NCI-H82 (cell line): ENCODE measurements around the gene GJE1.
A peak's percentile ranks its signal among the peaks of the same experiment; 100 is the strongest.
"Not testable (repeated sequence)": the region's sequence is repeated elsewhere in the genome, so short reads cannot be mapped to it uniquely, and the experiment has no call there.

ENCODE experiments used
- DNase-seq: peaks from one replicate; lab custom pipeline; 2025; lab: John Stamatoyannopoulos, UW

The GJE1 gene, protein sequence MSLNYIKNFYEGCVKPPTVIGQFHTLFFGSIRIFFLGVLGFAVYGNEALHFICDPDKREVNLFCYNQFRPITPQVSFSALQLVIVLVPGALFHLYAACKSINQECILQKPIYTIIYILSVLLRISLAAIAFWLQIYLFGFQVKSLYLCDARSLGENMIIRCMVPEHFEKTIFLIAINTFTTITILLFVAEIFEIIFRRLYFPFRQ

DNA sequence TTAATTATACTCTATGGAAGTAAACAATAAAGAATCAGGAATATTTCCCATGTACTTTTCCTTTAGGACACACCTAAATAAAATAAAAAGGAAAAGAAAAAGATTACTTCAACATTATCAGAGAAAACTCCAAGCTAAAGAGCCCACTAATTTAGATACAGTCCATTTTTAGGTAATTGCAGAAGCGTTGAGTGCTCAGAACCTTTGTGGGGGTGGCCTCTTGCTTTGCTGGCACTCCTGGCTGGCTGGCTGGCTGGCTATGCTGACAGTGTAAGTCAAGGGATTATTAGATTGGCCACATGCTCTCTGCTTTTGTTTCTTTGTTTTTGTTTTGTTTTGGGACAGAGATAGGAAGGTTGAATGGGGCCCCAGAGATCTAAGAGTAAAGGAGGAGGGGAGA is at the start of gene GJE1:
Gene GJE1 (plus strand): TSS at position 301 of the 400 bp plus-strand sequence. CDS start 234 bp downstream, outside the sequence.
- peak; percentile 9 for DNase-seq

DNA sequence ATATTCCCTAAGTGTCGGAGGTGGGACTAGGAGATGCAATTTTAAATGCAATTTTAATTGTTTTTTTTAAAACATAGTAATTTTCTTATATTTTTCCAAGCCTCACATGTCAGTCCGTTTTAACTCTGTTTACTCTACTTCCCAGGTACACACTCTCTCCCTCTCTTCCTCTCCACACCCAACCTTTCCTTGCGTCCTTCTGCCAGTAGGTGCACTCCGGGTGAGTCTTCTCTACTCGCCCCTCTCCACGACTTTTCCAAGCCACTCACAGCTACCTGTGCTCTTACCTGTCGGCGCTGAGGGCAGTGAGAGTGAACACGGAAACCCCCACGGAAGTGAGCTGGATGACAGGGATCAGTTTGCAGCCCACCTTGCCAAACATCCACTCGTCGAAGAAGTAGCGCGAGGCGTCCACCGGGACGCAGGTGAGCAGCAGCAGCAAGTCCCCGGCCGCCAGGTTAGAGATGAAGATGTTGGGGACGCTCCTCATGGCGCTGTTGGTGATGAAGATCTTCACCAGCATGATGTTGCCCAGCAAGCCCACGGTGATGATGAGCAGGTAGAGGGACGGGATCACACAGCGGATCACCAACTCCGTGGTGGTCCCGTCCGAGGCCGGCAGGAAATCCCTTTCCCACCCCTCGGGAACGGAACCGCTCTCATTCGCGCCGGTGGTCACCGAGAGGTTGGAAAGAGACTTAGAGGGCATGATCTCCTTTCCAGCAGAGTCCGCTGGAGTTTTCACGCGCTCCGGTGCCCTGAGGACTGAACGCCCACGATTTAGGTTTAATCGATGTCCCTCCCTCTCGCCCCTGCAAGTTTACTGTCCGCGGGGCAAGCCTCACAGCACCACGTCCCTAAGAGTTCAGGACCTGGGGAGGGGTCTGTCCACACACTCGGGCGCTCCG is 44.5 kb upstream of the GJE1 start:
- no peak for DNase-seq

DNA sequence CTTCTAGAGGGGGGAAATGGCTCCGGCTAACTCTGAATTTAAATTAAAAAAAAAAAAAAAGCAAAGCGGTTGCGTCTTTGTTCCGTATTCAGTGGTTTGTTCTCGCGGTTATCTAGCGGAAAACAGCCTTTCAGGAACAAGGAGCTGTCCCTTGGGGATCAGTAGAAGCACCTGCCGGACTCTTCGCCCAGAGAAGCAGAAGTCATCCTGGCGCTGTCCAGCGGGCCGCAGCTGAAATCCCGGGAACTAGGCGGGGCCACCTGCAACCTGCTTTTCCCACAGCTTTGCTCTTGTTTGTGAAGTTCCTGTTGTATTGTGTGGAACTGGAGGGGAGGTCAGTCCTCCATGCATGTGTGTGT is 43.9 kb upstream of the GJE1 start:
- no peak for DNase-seq

DNA sequence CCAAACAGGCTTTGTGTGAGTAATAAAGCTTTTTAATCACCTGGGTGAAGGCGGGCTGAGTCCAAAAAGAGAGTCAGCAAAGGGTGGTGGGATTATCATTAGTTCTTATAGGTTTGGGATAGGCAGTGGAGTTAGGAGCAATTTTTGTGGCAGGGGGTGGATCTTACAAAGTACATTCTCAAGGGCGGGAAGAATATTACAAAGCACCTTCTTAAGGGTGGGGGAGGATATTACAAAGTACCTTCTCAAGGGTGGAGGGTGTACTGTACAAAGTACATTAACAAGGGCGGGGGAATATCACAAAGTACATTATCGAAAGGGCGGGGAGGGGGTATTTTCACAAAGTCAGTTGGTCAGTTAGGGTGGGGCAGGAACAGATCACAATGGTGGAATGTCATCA is 27.9 kb upstream of the GJE1 start:
- not testable (repeated sequence) for DNase-seq

DNA sequence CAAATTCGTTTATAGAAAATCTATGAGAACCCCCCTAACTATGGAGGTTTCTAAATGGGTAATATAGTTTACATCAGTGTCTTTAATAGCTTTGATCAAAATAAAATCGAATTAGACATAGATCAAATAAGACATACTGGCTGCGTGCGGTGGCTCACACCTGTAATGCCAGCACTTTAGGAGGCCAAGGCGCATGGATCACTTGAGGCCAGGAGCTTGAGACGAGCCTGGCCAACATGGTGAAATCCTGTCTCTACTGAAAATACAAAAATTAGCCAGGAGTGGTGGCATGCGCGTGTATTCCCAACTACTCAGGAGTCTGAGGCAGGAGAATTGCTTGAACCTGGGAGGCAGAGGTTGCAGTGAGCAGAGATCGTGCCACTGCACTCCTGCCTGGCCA is 21.9 kb upstream of the GJE1 start:
- not testable (repeated sequence) for DNase-seq

DNA sequence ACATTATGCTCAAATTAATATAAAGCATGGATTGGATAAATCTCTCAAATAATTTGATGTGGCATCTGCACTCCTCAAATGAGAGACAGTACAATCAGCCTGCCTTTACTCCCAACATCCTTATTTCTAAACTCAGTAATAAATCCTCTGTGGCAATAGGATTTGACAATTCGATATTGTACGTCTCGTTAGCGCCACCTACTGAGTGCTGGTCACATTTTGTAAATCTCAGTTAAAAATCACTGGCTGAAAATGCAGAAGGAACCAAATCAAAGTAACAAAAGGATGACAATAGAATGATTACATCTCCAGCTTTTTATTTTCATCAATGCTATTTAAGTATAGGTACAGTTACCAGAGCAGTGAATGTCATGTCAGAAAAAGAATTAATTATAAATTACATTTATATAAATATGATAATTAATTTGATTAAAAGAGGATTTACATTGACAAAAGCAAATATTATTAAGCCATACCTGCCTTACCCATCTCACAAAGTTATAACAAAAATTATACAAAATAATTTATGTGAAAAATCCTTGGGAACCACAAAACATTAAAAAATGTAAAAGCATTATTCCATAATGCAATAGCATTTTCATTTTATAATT is 20.2 kb upstream of the GJE1 start:
- peak; percentile 90 for DNase-seq

DNA sequence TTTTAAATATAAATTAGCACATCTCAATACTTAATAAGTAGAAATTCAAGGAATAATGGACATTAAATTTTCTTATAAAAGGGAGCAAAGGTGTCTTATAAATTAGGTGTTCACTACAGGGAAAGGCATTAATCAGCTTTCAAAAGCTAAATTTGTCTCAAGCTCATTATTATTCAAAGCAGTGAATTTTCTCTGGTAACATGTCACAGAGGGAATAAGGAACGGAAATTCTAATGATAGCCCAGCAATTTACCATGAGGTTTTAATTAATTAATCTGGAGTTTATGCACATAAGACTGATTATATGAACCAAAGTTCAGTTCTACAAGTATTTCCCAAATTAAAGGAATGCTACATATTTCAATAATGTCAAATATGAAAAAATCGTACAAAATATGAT is 15.4 kb upstream of the GJE1 start:
- DNase-seq = no peak

DNA sequence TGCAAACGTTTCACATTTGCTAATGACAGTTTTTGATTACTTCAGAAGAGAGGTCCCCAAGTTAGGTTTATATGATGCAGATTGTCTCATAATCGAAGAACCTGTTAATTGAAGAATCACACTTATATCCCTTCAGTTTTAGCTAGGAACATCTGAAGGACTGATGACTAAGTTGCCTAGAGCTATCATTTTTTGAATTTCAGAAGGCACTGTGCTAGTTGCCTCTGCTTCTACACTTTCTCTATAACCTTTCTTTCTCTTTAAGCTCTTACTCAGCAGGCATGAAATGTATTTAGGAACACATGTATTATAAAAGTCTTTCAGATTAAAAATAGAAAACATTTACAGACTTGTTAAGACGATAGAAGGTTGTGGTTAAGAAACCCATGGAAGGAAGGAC is 14.4 kb upstream of the GJE1 start:
- no peak for DNase-seq

DNA sequence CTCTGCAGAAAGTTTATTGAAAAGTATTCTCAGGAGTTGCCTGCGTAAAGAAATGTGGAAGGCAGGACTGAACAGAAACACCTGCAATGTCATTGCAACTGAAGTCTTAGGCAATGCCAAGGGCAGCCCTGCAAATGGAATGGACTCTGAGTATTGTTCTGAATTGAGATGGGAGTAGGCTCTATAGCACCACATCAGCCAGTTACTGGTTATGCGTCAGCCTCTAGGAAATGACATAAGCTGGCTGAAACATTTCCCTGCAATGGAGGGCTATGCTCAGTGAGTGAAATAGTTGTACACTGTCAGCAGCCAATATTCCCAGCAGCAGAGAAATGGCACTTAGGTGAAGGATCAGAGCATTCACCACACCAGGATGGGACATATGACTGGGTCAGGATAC is 13.8 kb upstream of the GJE1 start:
- no peak for DNase-seq

DNA sequence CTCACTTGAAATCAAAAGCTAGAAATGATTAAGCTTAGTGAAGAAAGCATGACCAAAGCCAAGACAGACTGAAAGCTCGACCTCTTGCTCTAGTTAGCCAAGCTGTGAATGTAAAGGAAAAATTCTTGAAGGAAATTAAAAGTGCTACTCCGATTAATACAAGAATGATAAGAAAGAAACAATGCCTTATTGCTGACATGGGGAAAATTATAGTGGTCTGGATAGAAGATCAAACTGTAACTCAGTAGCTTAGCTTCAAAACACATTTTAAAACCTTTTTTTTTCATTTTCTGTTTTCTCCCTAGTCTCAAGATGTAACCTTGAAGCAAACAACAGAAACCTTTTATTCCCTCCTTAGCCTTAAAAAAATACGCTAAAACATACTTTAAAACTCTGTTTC is 11.4 kb upstream of the GJE1 start:
- DNase-seq = no peak

DNA sequence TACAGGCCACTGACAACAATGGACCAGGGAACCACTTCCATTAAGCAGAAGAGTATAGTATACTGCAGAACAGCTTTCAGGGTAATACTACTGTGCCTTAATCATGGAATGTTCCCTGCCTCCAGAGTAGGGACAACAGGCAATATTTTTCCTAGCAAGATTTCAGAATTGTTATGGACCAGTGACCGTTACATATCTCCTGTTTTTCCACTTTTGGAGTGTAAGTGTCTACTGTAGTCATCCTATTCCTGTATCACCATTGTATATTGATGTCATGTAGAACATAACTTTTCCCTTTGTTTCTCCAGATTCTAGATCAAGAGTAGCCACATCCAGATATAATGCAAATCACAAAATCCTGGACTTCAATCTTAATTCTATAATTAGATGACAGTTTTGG is 1.9 kb upstream of the GJE1 start:
- no peak for DNase-seq

DNA sequence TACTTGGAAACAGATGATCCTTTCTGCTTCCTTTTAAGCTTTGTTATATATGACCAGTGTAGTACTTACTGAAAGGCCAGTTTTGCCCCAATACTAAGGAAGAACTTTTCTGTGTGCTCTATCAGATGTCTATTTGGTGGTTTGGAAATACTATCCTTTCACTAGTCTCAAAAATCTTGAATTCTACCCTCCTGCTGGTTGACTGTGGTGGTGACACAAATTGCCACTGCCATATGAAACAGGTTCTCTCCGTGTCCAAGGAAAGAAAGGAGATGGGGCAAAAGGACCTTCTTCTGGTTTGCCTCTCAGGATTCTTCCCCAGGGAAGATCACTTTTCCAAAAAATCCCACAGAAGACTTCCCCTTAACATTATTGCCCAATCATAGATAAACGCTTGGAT is 6.2 kb downstream of the GJE1 start:
- DNase-seq = no peak

DNA sequence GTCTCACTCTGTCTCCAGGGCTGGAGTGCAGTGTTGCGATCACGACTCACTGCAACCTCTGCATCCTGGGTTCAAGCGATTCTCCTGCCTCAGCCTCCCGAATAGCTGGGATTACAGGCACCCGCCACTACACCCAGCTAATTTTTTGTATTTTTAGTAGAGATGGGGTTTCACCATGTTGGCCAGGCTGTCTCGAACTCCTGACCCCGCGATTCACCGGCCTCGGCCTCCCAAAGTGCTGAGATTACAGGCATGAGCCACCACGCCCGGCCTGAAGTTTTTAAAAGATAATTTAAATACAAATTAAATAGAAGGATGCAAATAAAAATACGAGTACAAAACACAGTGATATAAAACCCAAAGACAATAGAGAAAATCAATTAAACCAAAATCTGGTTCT is 8.8 kb downstream of the GJE1 start:
- not testable (repeated sequence) for DNase-seq

DNA sequence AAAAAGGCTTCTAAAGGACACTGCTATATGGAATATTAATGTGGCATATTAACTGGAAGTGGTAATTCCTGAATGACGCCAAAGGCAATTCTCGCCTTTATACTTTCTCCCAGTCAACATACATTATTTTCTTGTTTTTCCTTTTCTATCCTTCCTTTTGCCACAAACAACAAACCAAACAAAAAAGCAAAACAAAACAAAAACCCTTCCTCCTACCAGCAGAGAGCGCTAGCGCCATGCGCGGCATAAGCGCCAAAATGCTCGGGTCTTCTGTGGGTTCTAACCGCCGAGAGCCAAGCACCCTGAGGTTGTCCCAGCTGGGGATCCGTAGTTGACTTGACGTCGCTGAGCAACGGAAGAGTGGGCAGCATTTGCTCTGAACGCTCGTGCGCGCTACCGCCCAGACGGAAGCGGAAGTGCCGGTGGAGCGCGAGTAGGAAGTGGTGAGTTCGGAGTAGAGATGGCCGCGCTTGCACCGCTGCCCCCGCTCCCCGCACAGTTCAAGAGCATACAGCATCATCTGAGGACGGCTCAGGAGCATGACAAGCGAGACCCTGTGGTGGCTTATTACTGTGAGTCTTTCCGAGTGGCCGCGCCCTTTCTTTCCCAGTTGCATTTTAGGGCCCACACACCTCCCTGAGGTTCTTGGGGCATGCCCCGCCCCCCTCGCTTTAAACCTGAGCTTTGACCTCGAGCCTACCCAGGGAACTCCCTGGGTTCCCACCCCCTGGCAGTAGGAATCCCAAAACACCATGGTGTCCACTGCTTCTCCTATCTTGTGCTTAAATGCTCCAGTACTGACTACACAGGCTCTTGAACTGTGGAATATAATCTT is 14.3 kb downstream of the GJE1 start, which contains the start of the genes NMBR and VTA1:
Gene NMBR (minus strand): TSS at position 295 of the 835 bp plus-strand sequence. CDS start 58,464 bp downstream, outside the sequence.
Gene VTA1 (plus strand): TSS at position 436 of the 835 bp plus-strand sequence. CDS start 25 bp downstream, at position 461.
- DNase-seq = peak; percentile 99

DNA sequence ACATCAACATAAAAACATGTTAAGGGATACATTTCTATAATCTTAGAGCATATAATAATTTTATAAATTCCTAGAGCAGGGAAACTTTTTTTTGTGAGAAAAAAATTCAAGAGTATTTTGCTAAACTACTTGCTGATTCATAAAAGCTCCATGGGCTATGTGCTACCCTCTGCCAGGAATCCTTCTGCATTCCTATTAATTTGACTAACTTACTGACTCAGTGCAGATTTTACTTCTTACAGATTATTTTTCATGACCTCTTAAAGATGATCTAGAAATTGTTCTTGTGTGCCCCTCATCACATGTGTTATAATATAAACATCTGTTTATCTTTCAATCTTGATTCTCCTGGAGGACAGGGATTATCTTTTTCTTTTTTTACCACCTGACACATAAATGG is 20.0 kb downstream of the GJE1 start:
- no peak for DNase-seq

DNA sequence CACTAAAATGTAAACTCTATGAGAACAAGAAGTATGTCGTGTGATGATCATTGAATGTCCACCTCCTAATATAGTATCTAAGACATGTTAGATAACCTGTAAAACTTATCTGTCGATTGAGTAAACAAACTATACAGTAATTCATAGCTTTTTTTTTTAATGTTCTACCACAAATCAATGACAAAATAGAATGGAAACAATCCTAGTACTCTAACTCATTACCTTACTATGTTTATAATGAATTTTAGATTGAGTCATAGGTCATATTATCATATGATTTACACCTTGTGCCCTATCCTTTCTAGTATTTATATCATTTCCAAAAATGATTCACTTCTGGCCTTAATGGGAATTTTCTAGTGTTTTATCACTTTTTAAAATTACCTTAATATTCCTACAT is 20.5 kb downstream of the GJE1 start:
- DNase-seq = no peak

DNA sequence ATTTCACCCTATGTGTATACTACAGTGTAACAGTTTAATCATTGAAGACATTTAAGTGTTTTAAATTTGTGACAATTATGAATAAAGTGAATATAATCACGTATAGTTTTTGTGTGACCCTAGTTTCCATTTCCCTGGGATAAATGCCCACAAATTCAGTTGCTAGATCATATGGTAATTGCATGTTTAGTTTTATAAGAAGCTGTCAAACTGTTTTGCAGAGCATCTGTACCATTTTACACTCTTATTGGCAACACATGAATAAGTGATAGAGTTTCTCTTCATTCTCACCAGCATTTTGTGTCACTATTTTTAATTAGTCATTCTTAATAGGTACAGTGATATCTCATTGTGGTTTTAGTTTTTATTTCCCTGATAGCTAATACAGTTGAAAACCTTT is 21.6 kb downstream of the GJE1 start:
- DNase-seq = no peak

DNA sequence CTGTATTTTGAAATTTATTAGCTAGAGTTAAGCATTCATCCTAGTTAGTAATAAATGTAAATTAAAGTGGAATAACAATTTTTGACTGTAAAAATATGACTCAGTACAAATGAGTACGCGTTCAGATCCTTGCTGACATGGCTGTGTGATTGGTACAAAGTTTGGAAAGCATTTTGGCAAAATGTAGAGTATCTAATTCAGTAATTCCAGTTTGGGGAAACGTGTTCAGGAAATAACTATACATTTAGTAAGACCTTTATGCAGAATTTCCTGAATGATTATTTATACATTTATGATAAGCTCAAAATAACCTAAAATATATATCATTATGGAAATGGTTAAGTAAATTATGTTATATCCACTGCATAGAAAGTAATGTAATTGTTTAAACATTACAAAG is 22.4 kb downstream of the GJE1 start:
- no peak for DNase-seq

DNA sequence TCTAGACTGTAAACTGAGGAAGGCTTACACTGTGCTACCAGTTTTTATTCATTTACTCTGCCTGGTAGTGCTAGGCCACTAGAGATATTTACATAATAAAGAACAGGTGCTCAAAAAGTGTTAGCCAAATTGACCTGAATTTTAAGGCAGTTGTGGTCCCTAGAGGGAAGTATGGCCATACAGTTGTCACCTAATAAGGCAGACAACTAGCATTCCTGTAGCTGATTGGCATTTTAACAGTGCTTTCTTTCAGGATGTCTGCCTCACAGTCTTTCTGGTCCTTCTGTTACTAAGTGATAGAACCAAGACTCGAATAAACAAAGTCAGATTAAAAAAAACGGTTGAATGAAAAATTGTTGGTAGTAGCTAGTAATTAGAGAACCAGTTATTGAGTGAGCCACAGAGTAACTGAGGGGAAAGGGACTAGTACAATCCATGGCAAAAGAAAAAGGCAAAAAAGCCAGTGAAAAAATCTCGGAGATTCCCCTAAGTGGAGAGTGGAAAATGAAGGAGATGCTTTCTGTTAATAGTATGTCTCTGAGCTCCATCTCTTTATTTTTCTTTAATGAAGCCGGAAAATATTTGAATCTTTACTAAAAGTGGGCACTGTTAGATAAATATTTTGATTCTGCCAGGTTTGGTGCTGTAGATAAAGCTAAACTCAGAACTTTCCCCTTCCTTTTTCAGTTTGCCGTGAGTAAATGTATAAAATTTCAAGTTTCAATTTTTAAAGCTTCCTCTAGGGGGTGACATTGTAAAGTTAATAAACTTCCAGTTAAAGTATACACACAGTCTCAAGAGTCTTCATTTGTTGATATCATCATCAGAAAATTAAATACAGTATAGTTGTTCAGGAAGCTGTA is 23.4 kb downstream of the GJE1 start:
- DNase-seq = peak; percentile 21

DNA sequence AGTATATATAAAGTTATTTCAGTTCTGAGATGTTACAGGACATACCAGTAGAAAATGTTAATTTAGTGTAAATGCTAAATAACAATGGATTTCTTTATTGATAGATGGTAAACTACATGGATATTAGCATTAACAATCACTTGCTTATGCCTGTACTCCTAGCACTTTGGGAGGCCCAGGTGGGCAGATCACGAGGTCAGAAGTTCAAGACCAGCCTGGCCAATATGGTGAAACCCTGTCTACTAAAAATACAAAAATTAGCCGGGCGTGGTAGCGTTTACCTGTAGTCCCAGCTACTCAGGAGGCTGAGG is 24.0 kb downstream of the GJE1 start:
- DNase-seq = not testable (repeated sequence)

DNA sequence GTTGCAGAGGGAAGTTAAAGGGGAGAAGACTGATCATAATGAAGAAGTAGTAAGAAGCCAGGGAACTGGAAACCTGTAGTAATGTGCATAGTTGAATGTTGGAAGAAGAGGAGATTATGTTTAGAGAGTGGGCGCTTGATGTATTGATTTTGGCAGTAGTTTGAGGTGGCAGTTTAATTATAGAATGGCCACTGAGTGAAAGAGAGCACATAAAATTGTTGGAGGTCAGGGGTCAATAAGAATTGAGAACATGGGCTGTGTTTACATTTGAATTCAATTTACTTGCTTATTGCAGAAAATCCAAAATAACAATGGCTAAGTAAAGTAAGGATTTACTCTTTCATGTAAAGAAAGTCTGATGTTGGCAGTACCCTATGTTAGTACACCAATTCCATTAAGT is 30.1 kb downstream of the GJE1 start:
- DNase-seq = no peak
